ACC112 (cell line): ENCODE results near the gene BAZ1B.
"Not testable (repeated sequence)": the region's sequence is repeated elsewhere in the genome, so short reads cannot be mapped to it uniquely, and the experiment has no call there.

Source experiments
- H2AFZ ChIP-seq: fragments of 200-600 bp; sonication (generic); one replicate; pipeline ENCODE4 v1.6.0; 2017; ENCODE audit warnings: antibody characterized with exemption, low read length; ENCODE audit not compliant: unreplicated experiment
- H3K27ac ChIP-seq: fragments of 200-600 bp; sonication (generic); 2 replicates; pipeline ENCODE4 v1.5.1; 2014; ENCODE audit warnings: low read depth, mild to moderate bottlenecking, antibody characterized with exemption, low read length, moderate library complexity
- H3K27me3 ChIP-seq: fragments of 200-600 bp; sonication (generic); 2 replicates; pipeline ENCODE4 v1.6.1; 2014; ENCODE audit warnings: mild to moderate bottlenecking, antibody characterized with exemption, low read length, moderate library complexity, mixed read lengths; ENCODE audit not compliant: insufficient read depth
- H3K36me3 ChIP-seq: fragments of 200-600 bp; sonication (generic); 2 replicates; pipeline ENCODE4 v1.6.1; 2016; ENCODE audit warnings: mild to moderate bottlenecking, antibody characterized with exemption, low read length, moderate library complexity, mixed read lengths; ENCODE audit not compliant: insufficient read depth
- H3K4me1 ChIP-seq: fragments of 200-600 bp; sonication (generic); one replicate; pipeline ENCODE4 v1.6.1; 2016; ENCODE audit warnings: low read length, mixed read lengths; ENCODE audit not compliant: insufficient read depth, unreplicated experiment, control insufficient read depth
- H3K4me3 ChIP-seq: fragments of 200-600 bp; sonication (generic); 2 replicates; pipeline ENCODE4 v1.5.1; 2014; ENCODE audit warnings: mild to moderate bottlenecking, low read depth, low read length
- H3K79me2 ChIP-seq: fragments of 200-600 bp; sonication (generic); one replicate; pipeline ENCODE4 v1.6.0; 2016; ENCODE audit warnings: low read length; ENCODE audit not compliant: control insufficient read depth, unreplicated experiment, insufficient read depth

Gene BAZ1B

GRCh38 chr7:73426016-73426415 is 96.1 kb downstream of the BAZ1B start:
- Histone ChIP-seq H3K36me3 (no peaks in the 10 kb centered on the region), H2AFZ (no peak overlapping the region), H3K4me1 (no peaks in the 10 kb centered on the region), H3K79me2 (no peaks in the 10 kb centered on the region), H3K27ac (no peak overlapping the region), H3K4me3 (no peak overlapping the region), H3K27me3 (no peaks in the 10 kb centered on the region)

- H3K27me3 ChIP-seq = no peaks in the 10 kb centered on the region
- no peak overlapping the region for H3K27ac ChIP-seq
- no peaks in the 10 kb centered on the region for H3K79me2 ChIP-seq
- no peak overlapping the region for H2AFZ ChIP-seq
- no peaks in the 10 kb centered on the region for H3K4me1 ChIP-seq
- H3K4me3 ChIP-seq = no peak overlapping the region
- no peaks in the 10 kb centered on the region for H3K36me3 ChIP-seq
Observed at GRCh38 chr7:73425356-73425983, 96.6 kb downstream of the BAZ1B start.

GRCh38 chr7:73424489-73424885 is 97.6 kb downstream of the BAZ1B start:
- no peaks in the 10 kb centered on the region for H3K27me3 ChIP-seq
- no peaks in the 10 kb centered on the region for H3K36me3 ChIP-seq
- H3K79me2 ChIP-seq = no peaks in the 10 kb centered on the region
- H3K27ac ChIP-seq = no peak overlapping the region
- H2AFZ ChIP-seq = no peak overlapping the region
- H3K4me1 ChIP-seq = no peaks in the 10 kb centered on the region
- H3K4me3 ChIP-seq = no peak overlapping the region

GRCh38 chr7:73423519-73424488 is 98.3 kb downstream of the BAZ1B start:
- H3K27ac ChIP-seq = no peak overlapping the region
- peak overlapping the region; percentile 35; the same call in 1 of the 2 replicates for H3K4me3 ChIP-seq
- H3K36me3 ChIP-seq = no peaks in the 10 kb centered on the region
- no peaks in the 10 kb centered on the region for H3K79me2 ChIP-seq
- H2AFZ ChIP-seq = peak overlapping the region; percentile 22
- H3K4me1 ChIP-seq = no peaks in the 10 kb centered on the region
- H3K27me3 ChIP-seq = no peaks in the 10 kb centered on the region

- not testable (repeated sequence) for H3K27me3 ChIP-seq, H3K79me2 ChIP-seq, H3K27ac ChIP-seq, H3K4me1 ChIP-seq, H2AFZ ChIP-seq, H3K4me3 ChIP-seq, H3K36me3 ChIP-seq
Observed at GRCh38 chr7:73420610-73421009, 101.5 kb downstream of the BAZ1B start.

- not testable (repeated sequence) for H3K27ac ChIP-seq, H2AFZ ChIP-seq, H3K4me1 ChIP-seq, H3K79me2 ChIP-seq, H3K27me3 ChIP-seq, H3K36me3 ChIP-seq, H3K4me3 ChIP-seq
Observed at GRCh38 chr7:73420016-73420415, 102.1 kb downstream of the BAZ1B start.

GRCh38 chr7:73418113-73418703 is 103.9 kb downstream of the BAZ1B start:
- Histone ChIP-seq H3K4me3 (no peak overlapping the region), H3K36me3 (no peaks in the 10 kb centered on the region), H3K27me3 (no peaks in the 10 kb centered on the region), H3K4me1 (no peaks in the 10 kb centered on the region), H3K27ac (no peak overlapping the region), H3K79me2 (no peaks in the 10 kb centered on the region), H2AFZ (no peak overlapping the region)

- H3K36me3 ChIP-seq, H3K79me2 ChIP-seq, H3K27me3 ChIP-seq, H3K4me3 ChIP-seq, H3K4me1 ChIP-seq, H3K27ac ChIP-seq: not testable (repeated sequence)
- peak overlapping the region; percentile 68 for H2AFZ ChIP-seq
Observed at GRCh38 chr7:73410541-73411131, 111.5 kb downstream of the BAZ1B start.

- H3K4me1 ChIP-seq, H2AFZ ChIP-seq, H3K27ac ChIP-seq, H3K27me3 ChIP-seq, H3K79me2 ChIP-seq, H3K36me3 ChIP-seq, H3K4me3 ChIP-seq: not testable (repeated sequence)
Observed at GRCh38 chr7:73404860-73405259, 117.2 kb downstream of the BAZ1B start.

GRCh38 chr7:73399185-73400050 is 122.7 kb downstream of the BAZ1B start:
- H3K79me2 ChIP-seq, H2AFZ ChIP-seq, H3K36me3 ChIP-seq, H3K4me1 ChIP-seq, H3K27me3 ChIP-seq, H3K27ac ChIP-seq: not testable (repeated sequence)
- peak overlapping the region; percentile 29 for H3K4me3 ChIP-seq
